ENCODE data around the gene CPPED1.
"Not testable (repeated sequence)": the region's sequence is repeated elsewhere in the genome, so short reads cannot be mapped to it uniquely, and the experiment has no call there.

- TF ChIP-seq YY1 (IDR thresholded peaks at IDR 0.05; ENCODE audit: insufficient read depth, insufficient read length); ZNF274 (IDR thresholded peaks at IDR 0.05; ENCODE audit: low read depth, low read length): not testable (repeated sequence)
These were observed 9.6 kb upstream of the CPPED1 start for GRCh38 chr16:12813321-12813720.
